Neural crest cell (in vitro differentiated cells): Measurements from ENCODE around the gene NKTR. TPM values are rescaled to one million over a fixed set of nuclear protein-coding genes. Genes with fewer than 3 reads are reported as not detected.
"Not testable (repeated sequence)": the region's sequence is repeated elsewhere in the genome, so short reads cannot be mapped to it uniquely, and the experiment has no call there.

Experiments
- DNase-seq: peaks from one replicate; pipeline ENCODE4 v3.0.0; 2021; ENCODE audit warnings: low read depth, mixed read lengths, low spot score
- H3K27ac Mint-ChIP-seq: one replicate; pipeline ENCODE4 v1.8.0; 2021; ENCODE audit warnings: mild to moderate bottlenecking, mixed read lengths; ENCODE audit not compliant: unreplicated experiment
- H3K27me3 Mint-ChIP-seq: 2 replicates; pipeline ENCODE4 v1.8.0; 2021; ENCODE audit warnings: low read depth, mild to moderate bottlenecking, mixed read lengths
- H3K36me3 Mint-ChIP-seq: 2 replicates; pipeline ENCODE4 v1.8.0; 2021; ENCODE audit warnings: low read depth, mild to moderate bottlenecking, mixed read lengths
- H3K4me1 Mint-ChIP-seq: 2 replicates; pipeline ENCODE4 v1.8.0; 2021; ENCODE audit warnings: mixed read lengths
- H3K4me3 Mint-ChIP-seq: one replicate; pipeline ENCODE4 v1.8.0; 2021; ENCODE audit warnings: mild to moderate bottlenecking, mixed read lengths
- H3K9me3 Mint-ChIP-seq: 2 replicates; pipeline ENCODE4 v1.8.0; 2021; ENCODE audit warnings: mixed read lengths
- total RNA-seq: library from RNA; stranded (reverse); gene quantifications from 2 replicates; pipeline ENCODE4 v1.2.1, GENCODE V29; 2021
- TF ChIP-seq, protein P1 (sequence below): fragments of 200-600 bp; sonication (generic); conservative IDR thresholded peaks from 2 replicates; pipeline ENCODE4 v1.5.0; 2021; ENCODE audit warnings: antibody characterized with exemption, mild to moderate bottlenecking

The NKTR gene
- total RNA-seq, 1 donor from 2014 or later, result 95.2 TPM

- Mint-ChIP-seq H3K27ac (no peak overlapping the region), H3K4me3 (no peak overlapping the region)
- DNase-seq, result no peak
Measured at GRCh38 chr3:42562047-42562907, 38.2 kb upstream of the NKTR start.

GRCh38 chr3:42569593-42570142 is 30.8 kb upstream of the NKTR start:
- H3K36me3 Mint-ChIP-seq, result peaks cover 25% of the 10 kb centered on the region
- H3K4me3 Mint-ChIP-seq, result no peak overlapping the region
- no peak overlapping the region for H3K27ac Mint-ChIP-seq
- no peaks in the 10 kb centered on the region for H3K27me3 Mint-ChIP-seq
- TF ChIP-seq, protein P1, sequence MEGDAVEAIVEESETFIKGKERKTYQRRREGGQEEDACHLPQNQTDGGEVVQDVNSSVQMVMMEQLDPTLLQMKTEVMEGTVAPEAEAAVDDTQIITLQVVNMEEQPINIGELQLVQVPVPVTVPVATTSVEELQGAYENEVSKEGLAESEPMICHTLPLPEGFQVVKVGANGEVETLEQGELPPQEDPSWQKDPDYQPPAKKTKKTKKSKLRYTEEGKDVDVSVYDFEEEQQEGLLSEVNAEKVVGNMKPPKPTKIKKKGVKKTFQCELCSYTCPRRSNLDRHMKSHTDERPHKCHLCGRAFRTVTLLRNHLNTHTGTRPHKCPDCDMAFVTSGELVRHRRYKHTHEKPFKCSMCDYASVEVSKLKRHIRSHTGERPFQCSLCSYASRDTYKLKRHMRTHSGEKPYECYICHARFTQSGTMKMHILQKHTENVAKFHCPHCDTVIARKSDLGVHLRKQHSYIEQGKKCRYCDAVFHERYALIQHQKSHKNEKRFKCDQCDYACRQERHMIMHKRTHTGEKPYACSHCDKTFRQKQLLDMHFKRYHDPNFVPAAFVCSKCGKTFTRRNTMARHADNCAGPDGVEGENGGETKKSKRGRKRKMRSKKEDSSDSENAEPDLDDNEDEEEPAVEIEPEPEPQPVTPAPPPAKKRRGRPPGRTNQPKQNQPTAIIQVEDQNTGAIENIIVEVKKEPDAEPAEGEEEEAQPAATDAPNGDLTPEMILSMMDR, result no peak
- no peak for DNase-seq
- peaks cover 6% of the 10 kb centered on the region for H3K4me1 Mint-ChIP-seq
- H3K9me3 Mint-ChIP-seq, result peaks cover 3% of the 10 kb centered on the region

More at GRCh38 chr3:42562047-42562907, 38.2 kb upstream of the NKTR start:
- Mint-ChIP-seq H3K27me3 (no peaks in the 10 kb centered on the region), H3K9me3 (no peaks in the 10 kb centered on the region), H3K4me1 (no peaks in the 10 kb centered on the region), H3K36me3 (peaks cover 9% of the 10 kb centered on the region)
- TF ChIP-seq, protein P1, result no peak

GRCh38 chr3:42572278-42572677 is 28.2 kb upstream of the NKTR start:
- Mint-ChIP-seq H3K4me3 (peak overlapping the region; percentile 32), H3K9me3 (peaks cover 13% of the 10 kb centered on the region), H3K36me3 (peaks cover 41% of the 10 kb centered on the region), H3K27ac (no peak overlapping the region), H3K4me1 (peaks cover 6% of the 10 kb centered on the region), H3K27me3 (no peaks in the 10 kb centered on the region)
- TF ChIP-seq, protein P1, result peak; percentile 48
- DNase-seq, result peak; percentile 22

GRCh38 chr3:42575137-42575741 is 25.2 kb upstream of the NKTR start:
- H3K4me1 Mint-ChIP-seq, result peaks cover 17% of the 10 kb centered on the region
- H3K36me3 Mint-ChIP-seq, result peaks cover 44% of the 10 kb centered on the region
- H3K4me3 Mint-ChIP-seq, result no peak overlapping the region
- TF ChIP-seq, protein P1, result no peak
- peaks cover 13% of the 10 kb centered on the region for H3K9me3 Mint-ChIP-seq
- DNase-seq, result no peak
- no peak overlapping the region for H3K27ac Mint-ChIP-seq
- H3K27me3 Mint-ChIP-seq, result no peaks in the 10 kb centered on the region

- Mint-ChIP-seq H3K27ac (no peak overlapping the region), H3K4me1 (peaks cover 34% of the 10 kb centered on the region), H3K27me3 (no peaks in the 10 kb centered on the region), H3K9me3 (peaks cover 13% of the 10 kb centered on the region), H3K4me3 (no peak overlapping the region), H3K36me3 (peaks cover 37% of the 10 kb centered on the region)
- no peak for DNase-seq
- TF ChIP-seq, protein P1, result no peak
Measured at GRCh38 chr3:42578054-42578453, 22.4 kb upstream of the NKTR start.

- peak overlapping the region; percentile 98 for H3K4me3 Mint-ChIP-seq
- peaks cover 30% of the 10 kb centered on the region for H3K36me3 Mint-ChIP-seq
Measured at GRCh38 chr3:42579346-42579745, 21.1 kb upstream of the NKTR start.

More at GRCh38 chr3:42579346-42579745, 21.1 kb upstream of the NKTR start:
- DNase-seq, H3K27ac Mint-ChIP-seq, H3K27me3 Mint-ChIP-seq: not testable (repeated sequence)
- Mint-ChIP-seq H3K4me1 (peaks cover 37% of the 10 kb centered on the region), H3K9me3 (peaks cover 12% of the 10 kb centered on the region)
